ENCODE measurements around the gene RBM48.

GRCh38 chr7:92489634-92490033, 39.0 kb upstream of the RBM48 start:
- TF ChIP-seq CTCF (IDR thresholded peaks at IDR 0.05) (no peak), POLR2A (IDR thresholded peaks at IDR 0.05; ENCODE audit: low read depth) (no peak), POLR2AphosphoS5 (IDR thresholded peaks at IDR 0.05) (no peak), EP300 (IDR thresholded peaks at IDR 0.05) (no peak)
